Endothelial cell of umbilical vein (primary cell): ENCODE data around the gene CELA3B. TPM values are rescaled to one million over a fixed set of nuclear protein-coding genes. Genes with fewer than 3 reads are reported as not detected.

Experiments
- BruUV-seq: library from RNA; stranded (reverse); fragments of 400-500 nt; replicated peaks from 2 replicates; lab custom pipeline; 2021; lab: Mats Ljungman, UMichigan
- CTCF ChIA-PET: fragments of 300-600, 350-600 bp; sonication (Branson Sonifier 250); formaldehyde crosslinking; loops from one replicate; lab custom pipeline; 2021; ENCODE audit warnings: antibody characterized with exemption, inconsistent platforms; lab: Charles Lee
- POLR2A ChIA-PET: fragments of 300-600, 350-600 bp; sonication (Branson Sonifier 250); formaldehyde crosslinking; loops from one replicate; lab custom pipeline; 2021; ENCODE audit warnings: antibody characterized with exemption, inconsistent platforms; lab: Charles Lee
- DNase-seq: peaks from one replicate; pipeline ENCODE4 v3.0.0-alpha.2; 2011; ENCODE audit warnings: low read depth, low spot score
- FAIRE-seq: peaks from 2 replicates; lab custom pipeline; 2011; peaks lifted over from hg19 to GRCh38; lab: Jason Lieb, UNC
- H2AFZ ChIP-seq: 2 replicates; pipeline ENCODE4 v1.6.0; 2012; ENCODE audit warnings: low read depth, low read length, control low read depth, inconsistent platforms
- H3K27ac ChIP-seq: 2 replicates; pipeline ENCODE4 v1.5.1; 2011; ENCODE audit warnings: low read depth, mild to moderate bottlenecking, control low read depth, low read length, moderate library complexity; ENCODE audit not compliant: insufficient read depth
- H3K27me3 ChIP-seq, 2 experiments: 2 replicates each; pipeline versions ENCODE4 v1.6.0 to v1.6.1; 2011; ENCODE audit warnings: low read length in 2 of 2, mixed read lengths in 1 of 2; ENCODE audit not compliant: control insufficient read depth in 2 of 2, insufficient read depth in 2 of 2
- H3K36me3 ChIP-seq, 2 experiments: 2 replicates in 1 of 2; 3 replicates in 1 of 2; pipeline ENCODE4 v1.5.1; 2011; ENCODE audit warnings: low read length in 2 of 2, mild to moderate bottlenecking in 1 of 2, moderate library complexity in 1 of 2; ENCODE audit not compliant: control insufficient read depth in 2 of 2, insufficient read depth in 2 of 2; ENCODE audit errors: extremely low read depth in 1 of 2
- H3K4me1 ChIP-seq: 3 replicates; pipeline ENCODE4 v1.5.1; 2011; ENCODE audit warnings: mild to moderate bottlenecking, low read length; ENCODE audit not compliant: control insufficient read depth, insufficient read depth; ENCODE audit errors: extremely low read depth
- H3K4me2 ChIP-seq: 2 replicates; pipeline ENCODE4 v1.6.1; 2011; ENCODE audit warnings: low read length, control low read depth, mixed read lengths; ENCODE audit not compliant: insufficient read depth
- H3K4me3 ChIP-seq, 3 experiments: fragments of 200-600 bp in 1 of 3; sonication (generic), shearing (Covaris generic) in 1 of 3; replicated peaks in 1 of 3; 2 replicates each; pipeline ENCODE4 v1.5.1; 2011 to 2016; ENCODE audit warnings: control low read depth in 3 of 3, low read length in 3 of 3, mild to moderate bottlenecking in 2 of 3, inconsistent platforms in 1 of 3, low read depth in 1 of 3, moderate library complexity in 1 of 3; ENCODE audit not compliant: insufficient read depth in 1 of 3
- H3K79me2 ChIP-seq: 2 replicates; pipeline ENCODE4 v1.6.0; 2012; ENCODE audit warnings: low read length, inconsistent platforms; ENCODE audit not compliant: control insufficient read depth, insufficient read depth
- H3K9ac ChIP-seq: replicated peaks from 2 replicates; pipeline ENCODE3; 2011; ENCODE audit warnings: low read length, control low read depth; ENCODE audit not compliant: insufficient read depth; ENCODE audit errors: extremely low read depth
- H3K9me1 ChIP-seq: replicated peaks from 3 replicates; pipeline ENCODE4 v1.6.0; 2011; ENCODE audit warnings: mild to moderate bottlenecking, low read length; ENCODE audit not compliant: control insufficient read depth, insufficient read depth; ENCODE audit errors: extremely low read depth
- H3K9me3 ChIP-seq: replicated peaks from 2 replicates; pipeline ENCODE4 v1.5.1; 2012; ENCODE audit warnings: low read length, inconsistent platforms; ENCODE audit not compliant: control insufficient read depth, insufficient read depth
- H4K20me1 ChIP-seq: replicated peaks from 2 replicates; pipeline ENCODE3; 2011; ENCODE audit warnings: mild to moderate bottlenecking, low read length; ENCODE audit not compliant: control insufficient read depth, insufficient read depth; ENCODE audit errors: extremely low read depth
- POLR2AphosphoS5 ChIP-seq: IDR thresholded peaks from 2 replicates; pipeline ENCODE4 v1.6.1; 2012; ENCODE audit warnings: low read depth, mild to moderate bottlenecking, control low read depth, low read length, moderate library complexity; ENCODE audit not compliant: insufficient read depth
- dilution Hi-C: fragments of 300-500 bp; cut with MboI; formaldehyde crosslinking; loops from one replicate; pipeline ENCODE4 v1.15.0; 2019; ENCODE audit warnings: low sequenced_read_pairs; ENCODE audit not compliant: extremely low pct_ligation_motif_present
- intact Hi-C: fragments of 100-400 bp; cut with micrococcal nuclease; formaldehyde crosslinking; loops from one replicate; pipeline ENCODE4 v1.10.0; 2022
- polyA plus RNA-seq, 4 experiments: library from polyadenylated mRNA; depleted of rRNA in 3 of 4; stranded (reverse) in 3 of 4; unstranded in 1 of 4; fragments of >200 nt; gene quantifications; 2 replicates each; pipeline versions ENCODE4 v1.2.1 to v1.2.3, GENCODE V29; 2011 to 2012; ENCODE audit warnings: missing spikeins in 1 of 4
- total RNA-seq: library from RNA; stranded (reverse); gene quantifications from 2 replicates; pipeline ENCODE4 v1.2.3, GENCODE V29; 2021
- TF ChIP-seq, protein P1 (sequence below), 2 donors: IDR thresholded peaks; 1 replicate in 1 of 2; 2 replicates in 1 of 2; pipeline ENCODE4 v1.5.1; 2011; ENCODE audit warnings: low read length in 2 of 2, mild to moderate bottlenecking in 2 of 2, moderate library complexity in 2 of 2, control low read depth in 1 of 2, inconsistent platforms in 1 of 2, low read depth in 1 of 2; ENCODE audit not compliant: insufficient read depth in 1 of 2; ENCODE audit errors: extremely low read depth in 1 of 2

The CELA3B gene
- total and polyA plus RNA-seq, 2 donors (not counting 3 experiments of a cell fraction or from before 2014, with no cell fraction given), result 0.32 TPM; not detected in 1

- intact Hi-C loops, result no loop called here
- ChIA-PET CTCF (interaction anchor here (0.9 to 1.6 kb wide), 5 partner anchors 10 to 386 kb away, joined by 3 to 5 read pairs (median 3); partner anchors contain the start of gene CDC42), POLR2A (interaction anchor here (0.7 to 1.2 kb wide), 2 partner anchors 59 to 62 kb away, joined by 3 to 5 read pairs; no protein-coding TSS in a partner anchor)
Measured at GRCh38 chr1:22030473-22030872, 53.7 kb downstream of the CELA3B start.

More at GRCh38 chr1:22030473-22030872, 53.7 kb downstream of the CELA3B start:
- Histone ChIP-seq H3K36me3 (no peaks in the 10 kb centered on the region), H2AFZ (no peak overlapping the region), H4K20me1 (no peaks in the 10 kb centered on the region), H3K9me3 (no peaks in the 10 kb centered on the region), H3K79me2 (no peaks in the 10 kb centered on the region), H3K4me1 (peaks cover 6% of the 10 kb centered on the region), H3K27ac (no peak overlapping the region), H3K4me3 (no peak overlapping the region), H3K27me3 (no peaks in the 10 kb centered on the region), H3K9ac (no peak overlapping the region), H3K4me2 (no peak overlapping the region), H3K9me1 (no peaks in the 10 kb centered on the region)
- TF ChIP-seq, protein P1, sequence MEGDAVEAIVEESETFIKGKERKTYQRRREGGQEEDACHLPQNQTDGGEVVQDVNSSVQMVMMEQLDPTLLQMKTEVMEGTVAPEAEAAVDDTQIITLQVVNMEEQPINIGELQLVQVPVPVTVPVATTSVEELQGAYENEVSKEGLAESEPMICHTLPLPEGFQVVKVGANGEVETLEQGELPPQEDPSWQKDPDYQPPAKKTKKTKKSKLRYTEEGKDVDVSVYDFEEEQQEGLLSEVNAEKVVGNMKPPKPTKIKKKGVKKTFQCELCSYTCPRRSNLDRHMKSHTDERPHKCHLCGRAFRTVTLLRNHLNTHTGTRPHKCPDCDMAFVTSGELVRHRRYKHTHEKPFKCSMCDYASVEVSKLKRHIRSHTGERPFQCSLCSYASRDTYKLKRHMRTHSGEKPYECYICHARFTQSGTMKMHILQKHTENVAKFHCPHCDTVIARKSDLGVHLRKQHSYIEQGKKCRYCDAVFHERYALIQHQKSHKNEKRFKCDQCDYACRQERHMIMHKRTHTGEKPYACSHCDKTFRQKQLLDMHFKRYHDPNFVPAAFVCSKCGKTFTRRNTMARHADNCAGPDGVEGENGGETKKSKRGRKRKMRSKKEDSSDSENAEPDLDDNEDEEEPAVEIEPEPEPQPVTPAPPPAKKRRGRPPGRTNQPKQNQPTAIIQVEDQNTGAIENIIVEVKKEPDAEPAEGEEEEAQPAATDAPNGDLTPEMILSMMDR (IDR thresholded peaks at IDR 0.05; ENCODE audit: extremely low read depth in 1 of 2, insufficient read depth in 1 of 2, low read depth in 1 of 2, low read length in 2 of 2), result no peak
- no peak for TF ChIP-seq POLR2AphosphoS5
- DNase-seq (no peak), FAIRE-seq (no peak)
- BruUV-seq, result no TSS peak
- dilution Hi-C loops, result no loop called here
